T-cell (primary cell): ENCODE measurements around the gene EVI5L. TPM values are rescaled to one million over a fixed set of nuclear protein-coding genes. Genes with fewer than 3 reads are reported as not detected.
A peak's percentile ranks its signal among the peaks of the same experiment; 100 is the strongest.

ENCODE experiments used
- ATAC-seq, 4 experiments: fragments of 200-7000 bp in 3 of 4; fragments of 150-1000 bp in 1 of 4; cut with Tn5 transposase; replicated peaks in 1 of 4; 1 replicate in 3 of 4; 2 replicates in 1 of 4; pipeline ENCODE4 v1.10.0; 2021; ENCODE audit warnings: moderate library complexity in 3 of 4, mild to moderate bottlenecking in 2 of 4, moderate number of reproducible peaks in 1 of 4
- CTCF ChIA-PET, 2 donors: fragments of 300-600 bp; sonication (Branson Sonifier 250); formaldehyde crosslinking; loops; one replicate each; lab custom pipeline; 2022; ENCODE audit warnings: antibody characterized with exemption in 2 of 2; lab: Charles Lee
- POLR2A ChIA-PET, 2 donors: fragments of 300-600 bp; sonication (Branson Sonifier 250); formaldehyde crosslinking; loops; one replicate each; lab custom pipeline; 2022; ENCODE audit warnings: antibody characterized with exemption in 2 of 2; lab: Charles Lee
- DNase-seq, 35 experiments: peaks; one replicate each; pipeline versions ENCODE4 v3.0.0 to v3.0.0-alpha.2; 2013 to 2023
- H3K27ac ChIP-seq: one replicate; pipeline ENCODE4 v1.5.1; 2013; ENCODE audit warnings: low read length
- H3K27me3 ChIP-seq, 2 experiments: replicated peaks in 1 of 2; 1 replicate in 1 of 2; 2 replicates in 1 of 2; pipeline versions ENCODE4 v1.6.1 to v1.7.0; 2013; ENCODE audit warnings: low read length in 1 of 2, mixed read lengths in 1 of 2; ENCODE audit not compliant: control insufficient read depth in 2 of 2, insufficient read depth in 2 of 2; ENCODE audit errors: extremely low read depth in 1 of 2
- H3K36me3 ChIP-seq, 2 donors: 1 replicate in 1 of 2; 2 replicates in 1 of 2; pipeline versions ENCODE4 v1.6.1 to v1.7.0; 2013; ENCODE audit warnings: low read length in 1 of 2; ENCODE audit not compliant: control insufficient read depth in 2 of 2, insufficient read depth in 1 of 2; ENCODE audit errors: extremely low read depth in 1 of 2
- H3K4me1 ChIP-seq, 2 experiments: 1 replicate in 1 of 2; 2 replicates in 1 of 2; pipeline versions ENCODE4 v1.6.1 to v1.7.0; 2013; ENCODE audit warnings: low read length in 2 of 2, mixed read lengths in 1 of 2; ENCODE audit not compliant: insufficient read depth in 2 of 2, control insufficient read depth in 1 of 2; ENCODE audit errors: extremely low read depth in 1 of 2
- H3K4me3 ChIP-seq, 2 donors: 1 replicate in 1 of 2; 2 replicates in 1 of 2; pipeline versions ENCODE4 v1.5.1 to v1.7.0; 2013; ENCODE audit warnings: mild to moderate bottlenecking in 2 of 2, low read length in 1 of 2, moderate library complexity in 1 of 2; ENCODE audit not compliant: control insufficient read depth in 1 of 2; ENCODE audit errors: extremely low read depth in 1 of 2
- H3K9me3 ChIP-seq: 2 replicates; pipeline ENCODE4 v1.7.0; 2013
- H3K27ac Mint-ChIP-seq, 2 donors: one replicate each; pipeline ENCODE4 v1.8.0; 2020 to 2021; ENCODE audit warnings: mild to moderate bottlenecking in 2 of 2, mixed read lengths in 2 of 2
- H3K27me3 Mint-ChIP-seq, 2 donors: one replicate each; pipeline ENCODE4 v1.8.0; 2021 to 2022; ENCODE audit warnings: mixed read lengths in 2 of 2
- H3K36me3 Mint-ChIP-seq: one replicate; pipeline ENCODE4 v1.8.0; 2021; ENCODE audit warnings: mixed read lengths
- H3K4me1 Mint-ChIP-seq, 3 donors: one replicate each; pipeline ENCODE4 v1.8.0; 2020 to 2022; ENCODE audit warnings: mixed read lengths in 3 of 3, mild to moderate bottlenecking in 1 of 3
- H3K4me3 Mint-ChIP-seq, 3 donors: one replicate each; pipeline ENCODE4 v1.8.0; 2020 to 2022; ENCODE audit warnings: mild to moderate bottlenecking in 3 of 3, mixed read lengths in 3 of 3, moderate library complexity in 3 of 3
- H3K9me3 Mint-ChIP-seq, 3 donors: one replicate each; pipeline ENCODE4 v1.8.0; 2020 to 2022; ENCODE audit warnings: mixed read lengths in 3 of 3
- WGBS: methylation state at CpG from one replicate; pipeline ENCODE4 v1.1.5; 2013; ENCODE audit warnings: missing lambda C conversion rate; ENCODE audit not compliant: insufficient coverage; 5-methylcytosine and 5-hydroxymethylcytosine counted together
- total RNA-seq, 35 experiments: library from RNA in 6 of 35; stranded (reverse) in 6 of 35; fragments of 120-200 nt in 1 of 35; gene quantifications; one replicate each; pipeline versions ENCODE4 v1.2.1 to v1.2.4 and lab custom pipeline; 2013 to 2026

The EVI5L gene
- total RNA-seq, 5 donors from 2014 or later (not counting 1 experiment from before 2014, with no cell fraction given), result 9.6 to 15.1 (median 13.7) TPM

GRCh38 chr19:7863157-7863970 is 33.3 kb downstream of the EVI5L start:
- no peak overlapping the region for H3K4me3 ChIP-seq
- peak in 2 of 35 experiments; percentile 14 to 34 for DNase-seq
- Mint-ChIP-seq H3K9me3 (no peaks in the 10 kb centered on the region), H3K27ac (no peak overlapping the region), H3K4me1 (peaks cover 11 to 32% (median 16%) of the 10 kb centered on the region in 3 donors), H3K36me3 (no peaks in the 10 kb centered on the region), H3K4me3 (peak overlapping the region in 2 of 3 donors; percentile 31 to 64), H3K27me3 (peaks cover 5 to 21% of the 10 kb centered on the region in 2 donors)
- CTCF ChIA-PET, result interaction anchor here in 1 of 2 donors (0.6 to 1.0 kb wide), 2 partner anchors 24 to 234 kb away, joined by 3 to 4 read pairs; partner anchors contain the start of genes PET100 and XAB2
- H3K27ac ChIP-seq, result no peak overlapping the region
- POLR2A ChIA-PET, result interaction anchor here in 1 of 2 donors (0.7 kb wide), 1 partner anchor 13 kb away, joined by 3 read pairs; no protein-coding TSS in a partner anchor
- H3K36me3 ChIP-seq, result peaks cover 0 to 6% of the 10 kb centered on the region in 2 donors
- peak; percentile 6 to 18 (median 12) for ATAC-seq
- WGBS, result 52% methylated on average over 83 of the region's 83 CpGs
- no peaks in the 10 kb centered on the region for H3K9me3 ChIP-seq
- peaks cover 4 to 39% of the 10 kb centered on the region in 2 experiments for H3K4me1 ChIP-seq
- H3K27me3 ChIP-seq, result peaks cover 0 to 87% of the 10 kb centered on the region in 2 experiments

- Mint-ChIP-seq H3K4me1 (peaks cover 11 to 38% (median 21%) of the 10 kb centered on the region in 3 donors), H3K9me3 (no peaks in the 10 kb centered on the region), H3K36me3 (no peaks in the 10 kb centered on the region), H3K27ac (no peak overlapping the region), H3K27me3 (peaks cover 5 to 21% of the 10 kb centered on the region in 2 donors), H3K4me3 (peak overlapping the region in 2 of 3 donors; percentile 3 to 64)
- WGBS, result 70% methylated on average over 13 of the region's 21 CpGs
- Histone ChIP-seq H3K36me3 (peaks cover 0 to 6% of the 10 kb centered on the region in 2 donors), H3K27ac (no peak overlapping the region), H3K4me1 (peaks cover 7 to 45% of the 10 kb centered on the region in 2 experiments), H3K4me3 (no peak overlapping the region), H3K27me3 (peaks cover 0 to 82% of the 10 kb centered on the region in 2 experiments), H3K9me3 (no peaks in the 10 kb centered on the region)
- POLR2A ChIA-PET, result no interaction called here
- CTCF ChIA-PET, result no interaction called here
- DNase-seq, result no peak
- no peak for ATAC-seq
Observed at GRCh38 chr19:7863971-7864689, 34.1 kb downstream of the EVI5L start.

GRCh38 chr19:7864690-7865074 is 34.7 kb downstream of the EVI5L start:
- ATAC-seq, result no peak
- Mint-ChIP-seq H3K27me3 (peaks cover 5 to 21% of the 10 kb centered on the region in 2 donors), H3K36me3 (no peaks in the 10 kb centered on the region), H3K9me3 (no peaks in the 10 kb centered on the region), H3K4me3 (peak overlapping the region in 1 of 3 donors; percentile 64), H3K27ac (no peak overlapping the region), H3K4me1 (peaks cover 11 to 38% (median 21%) of the 10 kb centered on the region in 3 donors)
- WGBS, result 40% methylated on average over 10 of the region's 18 CpGs
- DNase-seq, result no peak
- peaks cover 7 to 48% of the 10 kb centered on the region in 2 experiments for H3K4me1 ChIP-seq
- no peaks in the 10 kb centered on the region for H3K9me3 ChIP-seq
- H3K27ac ChIP-seq, result no peak overlapping the region
- H3K27me3 ChIP-seq, result peaks cover 0 to 76% of the 10 kb centered on the region in 2 experiments
- ChIA-PET CTCF (no interaction called here), POLR2A (no interaction called here)
- peaks cover 0 to 6% of the 10 kb centered on the region in 2 donors for H3K36me3 ChIP-seq
- H3K4me3 ChIP-seq, result no peak overlapping the region

GRCh38 chr19:7865262-7865911 is 35.4 kb downstream of the EVI5L start:
- POLR2A ChIA-PET, result interaction anchor here in 1 of 2 donors (0.7 kb wide), 1 partner anchor 10 kb away, joined by 4 read pairs; no protein-coding TSS in a partner anchor
- H3K27ac ChIP-seq, result no peak overlapping the region
- H3K36me3 ChIP-seq, result peaks cover 0 to 5% of the 10 kb centered on the region in 2 donors
- Mint-ChIP-seq H3K27ac (peak overlapping the region in 1 of 2 donors; percentile 81), H3K4me3 (peak overlapping the region in 1 of 3 donors; percentile 64), H3K36me3 (no peaks in the 10 kb centered on the region), H3K27me3 (peaks cover 5 to 19% of the 10 kb centered on the region in 2 donors), H3K9me3 (no peaks in the 10 kb centered on the region), H3K4me1 (peaks cover 18 to 40% (median 23%) of the 10 kb centered on the region in 3 donors)
- WGBS, result 23% methylated on average over 10 of the region's 10 CpGs
- CTCF ChIA-PET, result no interaction called here
- peaks cover 0 to 73% of the 10 kb centered on the region in 2 experiments for H3K27me3 ChIP-seq
- H3K9me3 ChIP-seq, result no peaks in the 10 kb centered on the region
- peak in 1 of 35 experiments; percentile 44 for DNase-seq
- peaks cover 7 to 53% of the 10 kb centered on the region in 2 experiments for H3K4me1 ChIP-seq
- no peak overlapping the region for H3K4me3 ChIP-seq
- no peak for ATAC-seq

DNA sequence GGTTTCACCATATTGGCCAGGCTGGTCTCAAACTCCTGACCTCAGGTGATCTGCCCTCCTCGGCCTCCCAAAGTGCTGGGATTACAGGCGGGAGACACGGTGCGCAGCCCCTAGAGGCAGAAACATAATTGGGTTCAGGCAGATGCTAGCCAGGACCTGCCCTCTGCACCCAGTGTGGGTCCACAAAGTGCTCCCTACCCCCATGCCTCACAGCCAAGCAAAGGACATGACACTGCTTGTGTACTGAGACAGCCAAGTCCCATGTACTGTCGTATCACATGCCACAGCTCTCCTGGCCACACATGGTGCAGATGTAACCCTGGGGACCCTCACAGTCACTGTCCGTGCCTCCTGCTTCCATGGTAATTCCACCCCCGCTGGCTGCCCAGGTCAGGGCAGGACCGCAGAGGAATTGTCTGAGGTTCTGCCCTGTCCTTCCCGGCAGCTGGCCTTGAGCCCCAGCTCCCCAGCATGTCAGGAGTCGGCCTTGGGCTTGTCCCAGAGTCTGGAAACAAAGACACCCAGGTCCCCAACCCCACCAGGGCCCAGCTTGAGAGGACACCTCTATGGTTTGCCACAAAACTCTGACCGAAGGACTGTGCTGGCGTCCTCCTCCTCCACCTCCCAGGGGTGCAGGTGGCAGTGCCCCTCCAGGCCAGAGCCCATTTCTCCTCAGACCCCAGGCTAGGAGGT is 36.5 kb downstream of the EVI5L start:
- WGBS, result 86% methylated on average over 10 of the region's 12 CpGs
- peaks cover 0 to 69% of the 10 kb centered on the region in 2 experiments for H3K27me3 ChIP-seq
- ChIA-PET POLR2A (no interaction called here), CTCF (no interaction called here)
- no peaks in the 10 kb centered on the region for H3K36me3 Mint-ChIP-seq
- H3K4me3 Mint-ChIP-seq, result no peak overlapping the region
- peaks cover 24 to 40% (median 30%) of the 10 kb centered on the region in 3 donors for H3K4me1 Mint-ChIP-seq
- H3K27ac Mint-ChIP-seq, result no peak overlapping the region
- no peaks in the 10 kb centered on the region for H3K36me3 ChIP-seq
- peaks cover 8 to 14% of the 10 kb centered on the region in 2 donors for H3K27me3 Mint-ChIP-seq
- H3K27ac ChIP-seq, result no peak overlapping the region
- no peaks in the 10 kb centered on the region for H3K9me3 ChIP-seq
- no peak overlapping the region for H3K4me3 ChIP-seq
- H3K4me1 ChIP-seq, result peaks cover 4 to 58% of the 10 kb centered on the region in 2 experiments
- DNase-seq (no peak), ATAC-seq (no peak)
- no peaks in the 10 kb centered on the region for H3K9me3 Mint-ChIP-seq
